Measurements from ENCODE around the gene DNASE2B. TPM values are rescaled to one million over a fixed set of nuclear protein-coding genes. Genes with fewer than 3 reads are reported as not detected.

The DNASE2B gene, protein sequence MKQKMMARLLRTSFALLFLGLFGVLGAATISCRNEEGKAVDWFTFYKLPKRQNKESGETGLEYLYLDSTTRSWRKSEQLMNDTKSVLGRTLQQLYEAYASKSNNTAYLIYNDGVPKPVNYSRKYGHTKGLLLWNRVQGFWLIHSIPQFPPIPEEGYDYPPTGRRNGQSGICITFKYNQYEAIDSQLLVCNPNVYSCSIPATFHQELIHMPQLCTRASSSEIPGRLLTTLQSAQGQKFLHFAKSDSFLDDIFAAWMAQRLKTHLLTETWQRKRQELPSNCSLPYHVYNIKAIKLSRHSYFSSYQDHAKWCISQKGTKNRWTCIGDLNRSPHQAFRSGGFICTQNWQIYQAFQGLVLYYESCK
- total RNA-seq, result not detected

DNA sequence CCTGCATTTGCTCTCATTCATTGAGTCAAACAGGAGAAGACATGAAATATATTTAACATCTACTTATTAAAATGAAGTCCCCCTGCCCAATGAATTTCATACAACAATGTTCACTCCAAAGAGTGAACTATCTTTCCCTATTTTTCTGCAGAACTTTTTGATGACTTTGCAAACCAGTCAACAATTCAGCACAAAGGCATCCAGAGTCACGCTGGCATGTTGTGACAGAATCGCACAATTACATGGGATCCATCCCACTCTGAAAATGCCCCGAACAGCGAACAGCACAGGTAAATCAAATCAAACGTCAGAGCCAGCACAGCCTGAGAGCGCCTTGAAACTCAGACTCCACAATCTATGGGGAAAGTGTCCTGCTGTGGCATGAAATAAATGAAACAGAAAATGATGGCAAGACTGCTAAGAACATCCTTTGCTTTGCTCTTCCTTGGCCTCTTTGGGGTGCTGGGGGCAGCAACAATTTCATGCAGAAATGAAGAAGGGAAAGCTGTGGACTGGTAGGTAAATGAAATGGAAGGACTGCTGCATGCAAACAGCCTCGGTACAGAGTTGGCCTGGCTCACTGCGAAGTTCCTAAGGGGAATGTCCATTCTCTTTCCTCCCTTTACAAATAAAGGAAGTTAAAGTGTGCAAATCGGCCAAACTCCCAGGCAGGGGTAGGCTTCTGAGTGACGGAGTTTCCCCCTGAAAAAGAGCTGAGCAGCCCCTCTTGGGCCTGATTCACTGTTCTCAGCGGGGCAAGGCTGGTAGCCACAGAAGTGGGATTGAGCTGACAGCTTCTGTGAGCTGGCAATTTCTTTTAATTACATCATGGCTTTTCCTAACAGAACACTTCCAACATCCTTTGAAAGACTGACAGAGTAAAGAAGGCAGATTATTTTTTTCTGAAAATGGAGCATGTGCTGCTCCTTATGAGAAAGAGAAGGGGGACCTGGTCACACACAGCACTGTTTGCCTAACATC lies at the start of gene DNASE2B:
Gene DNASE2B (plus strand): TSS at position 310 of the 981 bp plus-strand sequence. CDS start 81 bp downstream, at position 391.
- Mint-ChIP-seq H3K27me3 (peaks cover 6% of the 10 kb centered on the region), H3K27ac (no peak within 1 kb of the TSS), H3K4me1 (no peaks in the 10 kb centered on the region), H3K9me3 (no peaks in the 10 kb centered on the region), H3K4me3 (no peak within 1 kb of the TSS), H3K36me3 (ENCODE audit: low read depth) (no peaks in the 10 kb centered on the region)
- ChIA-PET CTCF (interaction anchor here (0.6 to 1.5 kb wide), 2 partner anchors 11 to 88 kb away, joined by 3 to 5 read pairs; no protein-coding TSS in a partner anchor), POLR2A (no interaction called here)
- no peak for DNase-seq

DNA sequence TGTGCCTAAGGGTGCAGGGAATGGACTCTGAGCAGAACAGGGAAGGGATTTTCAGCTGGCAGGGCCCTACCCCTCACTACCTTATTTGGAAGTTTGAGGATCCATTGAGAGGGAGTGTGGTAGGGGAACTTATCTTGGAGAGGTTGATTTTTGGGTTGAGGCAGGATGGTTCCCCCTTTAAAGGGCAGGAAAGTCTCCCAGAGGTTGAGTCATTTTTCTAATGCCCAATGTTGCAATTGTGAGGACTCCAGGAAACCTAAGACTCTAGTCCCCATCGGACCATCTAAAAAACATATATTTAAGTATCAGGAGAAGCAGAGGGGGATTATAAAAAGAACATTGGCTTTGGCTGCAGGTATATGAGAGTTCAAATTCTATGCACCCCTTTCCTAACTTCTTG lies 49.5 kb upstream of the DNASE2B start:
- H3K4me3 Mint-ChIP-seq, result no peak overlapping the region
- POLR2A ChIA-PET, result no interaction called here
- CTCF ChIA-PET, result no interaction called here
- no peaks in the 10 kb centered on the region for H3K27me3 Mint-ChIP-seq
- H3K36me3 Mint-ChIP-seq (ENCODE audit: low read depth), result no peaks in the 10 kb centered on the region
- H3K9me3 Mint-ChIP-seq, result no peaks in the 10 kb centered on the region
- no peaks in the 10 kb centered on the region for H3K4me1 Mint-ChIP-seq
- no peak for DNase-seq
- H3K27ac Mint-ChIP-seq, result no peak overlapping the region

DNA sequence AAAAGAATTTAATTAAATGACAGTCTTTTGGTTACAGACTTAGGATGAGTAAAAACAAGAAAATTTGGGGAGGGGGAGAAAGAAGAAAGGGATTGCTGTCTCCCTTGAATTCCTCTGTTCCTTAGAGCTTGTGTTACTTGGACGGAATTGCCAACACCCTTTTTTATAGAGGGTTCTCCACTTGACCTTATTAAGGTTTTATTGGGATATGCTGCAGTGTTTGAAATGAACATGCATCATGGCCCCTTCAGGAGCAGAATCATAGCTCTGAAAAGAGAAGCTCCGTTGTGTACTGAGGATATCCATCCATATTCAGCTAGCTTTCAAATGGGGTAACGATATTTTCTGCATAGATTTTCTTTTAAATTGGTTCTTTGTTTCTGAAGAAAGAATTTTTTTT lies 48.2 kb upstream of the DNASE2B start:
- H3K4me3 Mint-ChIP-seq, result no peak overlapping the region
- no peaks in the 10 kb centered on the region for H3K9me3 Mint-ChIP-seq
- DNase-seq, result no peak
- no peaks in the 10 kb centered on the region for H3K27me3 Mint-ChIP-seq
- no peaks in the 10 kb centered on the region for H3K36me3 Mint-ChIP-seq (ENCODE audit: low read depth)
- CTCF ChIA-PET, result no interaction called here
- H3K4me1 Mint-ChIP-seq, result no peaks in the 10 kb centered on the region
- no peak overlapping the region for H3K27ac Mint-ChIP-seq
- POLR2A ChIA-PET, result no interaction called here

DNA sequence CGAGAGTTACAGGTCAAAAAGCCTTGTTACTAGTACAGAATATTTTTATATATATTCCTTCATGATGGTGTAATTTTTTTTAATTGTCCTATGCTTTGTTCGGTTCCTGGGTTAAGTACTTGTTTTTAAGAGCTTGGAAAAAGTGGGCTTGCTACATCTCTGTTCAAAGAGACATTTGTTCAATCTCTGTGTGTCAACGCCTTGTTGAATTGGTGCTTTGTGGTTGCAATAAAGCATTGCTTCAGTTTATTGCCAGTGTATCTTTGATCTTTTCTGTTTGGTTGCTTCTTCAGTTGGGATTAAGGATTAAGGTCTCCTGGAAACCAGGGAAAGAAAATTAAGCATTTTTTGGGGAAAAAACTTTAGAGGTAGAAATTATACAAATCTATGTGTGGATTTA lies 47.7 kb upstream of the DNASE2B start:
- H3K4me3 Mint-ChIP-seq, result no peak overlapping the region
- H3K27me3 Mint-ChIP-seq, result no peaks in the 10 kb centered on the region
- no peak for DNase-seq
- ChIA-PET POLR2A (interaction anchor here (0.7 kb wide), 1 partner anchor 25 kb away, joined by 3 read pairs; no protein-coding TSS in a partner anchor), CTCF (no interaction called here)
- no peaks in the 10 kb centered on the region for H3K36me3 Mint-ChIP-seq (ENCODE audit: low read depth)
- peaks cover under 1% of the 10 kb centered on the region for H3K9me3 Mint-ChIP-seq
- no peak overlapping the region for H3K27ac Mint-ChIP-seq
- no peaks in the 10 kb centered on the region for H3K4me1 Mint-ChIP-seq

DNA sequence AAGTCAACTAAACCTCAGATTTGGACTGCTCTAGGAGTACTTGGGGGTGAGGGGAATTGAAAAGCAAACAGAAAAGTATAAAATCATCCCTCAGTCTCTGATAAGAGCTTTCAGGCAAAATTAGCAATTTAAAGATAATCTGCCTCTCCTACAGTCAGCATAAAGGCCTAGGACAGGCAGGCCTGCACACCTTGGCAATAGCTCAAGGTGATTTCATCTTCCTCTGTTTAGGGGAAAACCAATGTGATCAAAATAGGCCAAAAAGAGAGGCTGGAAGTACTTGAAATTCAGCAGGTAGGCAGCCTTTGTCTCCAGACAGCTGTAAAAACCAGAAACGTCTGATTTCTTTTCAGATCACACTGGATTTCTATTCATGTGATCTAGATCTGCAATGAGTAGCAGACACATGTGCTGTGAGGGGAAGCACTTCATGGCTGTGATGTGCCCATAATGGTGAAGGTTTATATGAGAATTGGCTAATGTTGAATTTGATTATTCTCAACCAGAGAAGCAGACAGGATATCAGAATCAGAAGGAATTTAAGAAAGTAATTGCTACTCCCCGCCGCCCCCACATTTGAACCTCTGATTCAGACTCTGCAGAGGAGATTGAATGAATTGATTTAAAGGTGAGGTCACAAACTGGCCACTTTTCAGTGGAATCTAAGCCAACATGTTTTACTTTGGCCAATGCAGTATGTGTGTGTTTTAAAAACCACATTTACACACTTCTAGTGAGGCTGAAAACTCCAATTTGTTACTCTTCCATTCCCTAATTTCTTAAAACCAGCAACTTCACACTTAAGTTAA lies 45.8 kb upstream of the DNASE2B start:
- DNase-seq, result no peak
- no peak overlapping the region for H3K27ac Mint-ChIP-seq
- CTCF ChIA-PET, result interaction anchor here (1.0 kb wide), 1 partner anchor 13 kb away, joined by 3 read pairs; no protein-coding TSS in a partner anchor
- POLR2A ChIA-PET, result no interaction called here
- H3K4me3 Mint-ChIP-seq, result no peak overlapping the region
- no peaks in the 10 kb centered on the region for H3K36me3 Mint-ChIP-seq (ENCODE audit: low read depth)
- H3K4me1 Mint-ChIP-seq, result no peaks in the 10 kb centered on the region
- H3K27me3 Mint-ChIP-seq, result no peaks in the 10 kb centered on the region
- peaks cover 2% of the 10 kb centered on the region for H3K9me3 Mint-ChIP-seq

DNA sequence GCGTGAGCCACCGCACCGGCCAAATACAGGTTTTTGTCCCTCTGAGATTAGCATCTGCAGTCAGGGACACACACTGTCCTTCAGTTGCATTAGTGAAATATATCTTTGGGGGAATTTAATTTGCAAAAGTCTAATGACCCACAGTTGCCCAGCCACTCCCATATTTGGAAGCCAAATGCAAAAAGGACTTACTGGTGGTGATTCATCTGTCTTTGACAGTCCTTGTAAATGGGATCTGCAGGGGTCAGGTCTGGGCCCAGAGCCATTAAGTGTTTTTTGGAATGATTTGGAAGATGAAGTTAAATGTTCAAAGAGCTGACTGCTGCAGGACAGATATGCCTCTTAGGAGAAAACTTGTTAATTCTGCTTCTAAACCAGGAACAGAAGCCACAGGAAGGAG lies 44.6 kb upstream of the DNASE2B start:
- CTCF ChIA-PET, result no interaction called here
- H3K36me3 Mint-ChIP-seq (ENCODE audit: low read depth), result no peaks in the 10 kb centered on the region
- POLR2A ChIA-PET, result no interaction called here
- no peaks in the 10 kb centered on the region for H3K4me1 Mint-ChIP-seq
- H3K9me3 Mint-ChIP-seq, result peaks cover 2% of the 10 kb centered on the region
- DNase-seq, result no peak
- no peaks in the 10 kb centered on the region for H3K27me3 Mint-ChIP-seq
- H3K4me3 Mint-ChIP-seq, result no peak overlapping the region
- no peak overlapping the region for H3K27ac Mint-ChIP-seq

DNA sequence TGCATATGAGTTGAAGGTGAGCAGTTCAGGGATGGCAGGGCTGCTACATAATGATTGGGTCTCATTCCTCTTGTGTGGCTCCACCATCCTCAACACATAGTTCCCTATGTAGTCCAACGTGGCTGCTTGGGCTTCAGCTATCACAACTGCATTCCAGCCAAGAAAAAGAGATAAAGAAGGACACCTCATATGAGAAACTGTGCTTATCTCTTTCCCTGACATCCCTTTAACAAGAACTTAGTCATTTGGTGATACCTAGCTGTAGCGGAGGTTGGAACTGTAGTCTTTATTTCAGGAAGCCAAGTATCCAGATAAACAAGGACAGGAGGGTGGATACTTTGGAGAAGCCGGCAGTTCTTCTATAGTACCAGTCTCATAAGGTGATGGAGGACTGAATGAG lies 42.7 kb upstream of the DNASE2B start:
- Mint-ChIP-seq H3K27ac (no peak overlapping the region), H3K4me3 (no peak overlapping the region), H3K36me3 (ENCODE audit: low read depth) (no peaks in the 10 kb centered on the region), H3K4me1 (no peaks in the 10 kb centered on the region), H3K27me3 (no peaks in the 10 kb centered on the region), H3K9me3 (peaks cover 2% of the 10 kb centered on the region)
- POLR2A ChIA-PET, result no interaction called here
- DNase-seq, result no peak
- CTCF ChIA-PET, result interaction anchor here (0.9 kb wide), 1 partner anchor 53 kb away, joined by 3 read pairs; no protein-coding TSS in a partner anchor

DNA sequence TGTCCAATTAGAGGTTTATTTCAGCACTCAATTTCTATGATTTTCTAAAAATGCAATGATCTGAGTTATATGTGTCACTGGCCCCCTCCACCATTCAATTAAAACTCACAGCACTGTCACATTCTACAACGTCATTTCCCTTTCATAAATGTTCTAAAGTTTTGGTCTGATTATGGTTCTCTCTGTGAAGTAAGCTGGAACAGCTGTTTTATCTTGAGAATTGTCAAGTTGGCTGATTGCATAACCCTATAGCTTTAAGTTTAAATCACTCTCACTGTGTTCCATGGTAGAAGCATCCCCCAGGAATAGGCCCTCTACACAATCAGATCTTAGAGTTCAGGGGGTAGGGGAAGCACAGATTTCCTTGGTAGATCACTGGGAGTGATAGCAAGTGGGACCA lies 41.4 kb upstream of the DNASE2B start:
- no peak for DNase-seq
- peaks cover 2% of the 10 kb centered on the region for H3K9me3 Mint-ChIP-seq
- no peak overlapping the region for H3K4me3 Mint-ChIP-seq
- POLR2A ChIA-PET, result no interaction called here
- no peaks in the 10 kb centered on the region for H3K36me3 Mint-ChIP-seq (ENCODE audit: low read depth)
- CTCF ChIA-PET, result interaction anchor here (1.0 kb wide), 1 partner anchor 75 kb away, joined by 3 read pairs; no protein-coding TSS in a partner anchor
- H3K4me1 Mint-ChIP-seq, result no peaks in the 10 kb centered on the region
- H3K27ac Mint-ChIP-seq, result no peak overlapping the region
- H3K27me3 Mint-ChIP-seq, result no peaks in the 10 kb centered on the region

DNA sequence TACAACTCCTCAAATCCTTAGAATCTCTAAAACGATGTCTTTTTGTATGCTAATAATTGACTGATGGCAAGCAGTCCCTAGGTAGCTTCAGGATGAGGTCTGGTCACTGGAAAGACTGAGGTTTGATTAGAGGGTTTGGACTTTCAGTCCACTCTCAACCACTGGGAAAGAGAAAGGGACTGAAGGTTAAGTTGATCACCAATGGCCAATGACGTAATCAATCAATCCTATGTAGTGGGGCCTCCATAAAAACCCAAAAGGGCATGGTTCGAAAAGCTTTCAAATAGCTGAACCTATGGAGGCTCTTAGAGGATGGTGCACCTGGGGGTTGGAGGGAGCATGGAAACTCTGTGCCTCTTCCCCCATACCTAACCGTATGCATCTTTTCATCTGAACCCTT lies 39.6 kb upstream of the DNASE2B start:
- DNase-seq, result no peak
- no peak overlapping the region for H3K4me3 Mint-ChIP-seq
- POLR2A ChIA-PET, result no interaction called here
- peaks cover 2% of the 10 kb centered on the region for H3K9me3 Mint-ChIP-seq
- no peaks in the 10 kb centered on the region for H3K36me3 Mint-ChIP-seq (ENCODE audit: low read depth)
- H3K4me1 Mint-ChIP-seq, result peaks cover 5% of the 10 kb centered on the region
- H3K27ac Mint-ChIP-seq, result no peak overlapping the region
- CTCF ChIA-PET, result interaction anchor here (0.6 kb wide), 1 partner anchor 635 kb away, joined by 3 read pairs; no protein-coding TSS in a partner anchor
- H3K27me3 Mint-ChIP-seq, result no peaks in the 10 kb centered on the region

DNA sequence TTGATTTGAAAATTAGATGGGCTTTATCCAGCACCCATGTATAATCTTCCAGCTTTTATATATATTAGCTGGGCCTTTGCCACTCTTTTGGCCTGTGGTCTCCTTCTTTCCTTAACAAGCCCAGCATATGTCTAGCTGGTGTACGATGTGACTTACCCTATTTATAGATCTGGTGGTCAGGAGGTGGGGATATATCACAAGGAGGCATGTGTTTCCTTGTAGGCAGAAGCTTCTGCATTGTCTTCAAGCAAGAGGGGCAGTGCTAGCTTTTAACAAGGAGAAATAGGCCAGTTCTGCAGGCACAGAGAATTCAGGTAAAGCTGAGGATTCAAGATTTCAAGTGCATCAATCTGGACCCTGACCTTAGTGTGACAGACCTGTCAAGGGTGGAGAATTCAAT lies 38.0 kb upstream of the DNASE2B start:
- Mint-ChIP-seq H3K9me3 (peaks cover 2% of the 10 kb centered on the region), H3K4me3 (no peak overlapping the region), H3K36me3 (ENCODE audit: low read depth) (no peaks in the 10 kb centered on the region), H3K4me1 (peaks cover 5% of the 10 kb centered on the region), H3K27ac (no peak overlapping the region), H3K27me3 (no peaks in the 10 kb centered on the region)
- ChIA-PET POLR2A (no interaction called here), CTCF (interaction anchor here (1.0 kb wide), 1 partner anchor 73 kb away, joined by 3 read pairs; no protein-coding TSS in a partner anchor)
- DNase-seq, result no peak

DNA sequence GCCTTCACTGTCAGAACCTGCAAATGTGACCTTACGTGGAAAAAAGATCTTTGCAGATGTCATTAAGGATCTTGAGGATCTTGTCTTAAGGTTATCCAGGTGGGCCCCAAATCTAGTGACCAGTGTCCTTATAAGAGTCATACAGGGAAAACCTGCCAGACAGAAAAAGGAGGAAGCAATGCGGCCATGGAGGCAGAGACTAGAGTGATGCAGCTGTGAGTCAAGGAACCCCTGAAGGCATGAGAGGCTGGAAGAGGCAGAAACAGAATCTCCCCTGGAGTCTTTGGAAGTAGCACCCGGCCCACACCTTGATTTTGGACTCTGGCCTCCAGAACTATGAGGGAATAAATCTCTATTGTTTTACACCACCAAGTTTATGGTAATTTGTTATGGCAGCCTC lies 36.5 kb upstream of the DNASE2B start:
- Mint-ChIP-seq H3K27me3 (no peaks in the 10 kb centered on the region), H3K4me3 (no peak overlapping the region), H3K27ac (no peak overlapping the region), H3K4me1 (peaks cover 6% of the 10 kb centered on the region), H3K9me3 (no peaks in the 10 kb centered on the region), H3K36me3 (ENCODE audit: low read depth) (no peaks in the 10 kb centered on the region)
- ChIA-PET CTCF (no interaction called here), POLR2A (no interaction called here)
- no peak for DNase-seq

DNA sequence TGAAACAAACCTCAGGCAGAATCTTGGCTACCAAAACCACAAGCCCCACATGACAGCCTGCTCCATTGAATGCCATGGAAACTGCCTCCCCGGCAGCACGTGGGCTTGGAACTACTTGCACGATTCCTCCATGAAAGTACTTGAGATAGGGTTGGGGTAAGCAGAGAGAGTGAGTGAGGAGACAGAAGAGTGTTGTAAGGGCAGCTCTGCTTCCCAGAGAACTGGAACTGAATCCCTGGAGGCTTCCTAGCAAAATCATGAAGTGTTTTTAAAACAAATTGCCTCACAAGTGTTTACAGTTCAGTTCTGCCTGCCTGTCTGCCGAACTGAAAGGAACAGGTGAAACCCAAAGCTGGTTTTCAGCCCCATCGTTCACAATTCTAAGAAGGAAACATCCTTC lies 35.3 kb upstream of the DNASE2B start:
- H3K27ac Mint-ChIP-seq, result no peak overlapping the region
- peaks cover 6% of the 10 kb centered on the region for H3K4me1 Mint-ChIP-seq
- no peaks in the 10 kb centered on the region for H3K27me3 Mint-ChIP-seq
- H3K9me3 Mint-ChIP-seq, result no peaks in the 10 kb centered on the region
- no peak for DNase-seq
- POLR2A ChIA-PET, result no interaction called here
- no peaks in the 10 kb centered on the region for H3K36me3 Mint-ChIP-seq (ENCODE audit: low read depth)
- CTCF ChIA-PET, result interaction anchor here (0.7 kb wide), 1 partner anchor 27 kb away, joined by 3 read pairs; no protein-coding TSS in a partner anchor
- H3K4me3 Mint-ChIP-seq, result no peak overlapping the region

Data from activated CD4-positive, alpha-beta T cell treated with anti-CD3 and anti-CD28 coated beads, Interleukin-2, amount 10 ng/mL, durations not matched to agents 7 days and 5 days (primary cell).